NT2/D1 (cell line): ENCODE results near the gene STAT4.
A peak's percentile ranks its signal among the peaks of the same experiment; 100 is the strongest.

ENCODE experiments used
- DNase-seq: peaks from one replicate; pipeline ENCODE4 v3.0.0-alpha.2; 2011; ENCODE audit warnings: low read depth, low spot score
- H3K27me3 ChIP-seq: 2 replicates; pipeline ENCODE4 v1.6.0; 2011; ENCODE audit warnings: mild to moderate bottlenecking; ENCODE audit not compliant: insufficient read length, insufficient read depth
- H3K36me3 ChIP-seq: 2 replicates; pipeline ENCODE4 v1.6.1; 2011; ENCODE audit warnings: mild to moderate bottlenecking, low read length, mixed read lengths; ENCODE audit not compliant: insufficient read depth, insufficient read length
- H3K4me1 ChIP-seq: 2 replicates; pipeline ENCODE4 v1.5.1; 2011; ENCODE audit not compliant: insufficient read depth, insufficient read length
- H3K4me3 ChIP-seq: 2 replicates; pipeline ENCODE4 v1.5.1; 2011; ENCODE audit warnings: low read depth; ENCODE audit not compliant: insufficient read length
- H3K9ac ChIP-seq: 2 replicates; pipeline ENCODE4 v1.6.0; 2011; ENCODE audit warnings: low read depth; ENCODE audit not compliant: insufficient read length
- H3K9me3 ChIP-seq: 2 replicates; pipeline ENCODE4 v1.5.1; 2011; ENCODE audit warnings: mild to moderate bottlenecking, low read length; ENCODE audit not compliant: insufficient read depth
- SUZ12 ChIP-seq: IDR thresholded peaks from 2 replicates; pipeline ENCODE4 v1.6.1; 2011; ENCODE audit not compliant: insufficient read length, insufficient read depth; ENCODE audit errors: extremely low read depth
- YY1 ChIP-seq: IDR thresholded peaks from 2 replicates; pipeline ENCODE4 v1.6.1; 2011; ENCODE audit not compliant: insufficient read length, insufficient read depth
- ZNF274 ChIP-seq: IDR thresholded peaks from 2 replicates; pipeline ENCODE4 v1.6.1; 2011; ENCODE audit warnings: mild to moderate bottlenecking, low read depth, low read length

The STAT4 gene

DNA sequence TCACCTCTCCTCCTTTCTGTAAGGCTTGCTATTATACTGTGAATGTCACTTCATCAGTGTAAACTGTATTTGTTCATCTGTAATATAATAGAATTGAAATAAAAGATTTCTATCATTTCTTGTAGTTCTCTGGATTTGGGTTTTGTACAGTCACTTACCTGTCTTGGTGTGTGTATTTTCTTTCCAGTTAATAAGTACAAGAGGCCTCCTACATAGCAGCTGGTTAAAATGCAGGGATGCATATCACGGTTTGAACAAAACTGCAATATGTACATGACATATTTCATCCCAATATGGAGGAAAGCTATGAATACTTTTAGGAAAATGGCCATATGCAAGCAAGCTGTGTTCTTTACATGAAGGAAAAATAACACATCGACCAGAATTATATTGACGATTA is 131.4 kb downstream of the STAT4 start:
- H3K9ac ChIP-seq, result no peak overlapping the region
- peaks cover 38% of the 10 kb centered on the region for H3K27me3 ChIP-seq
- TF ChIP-seq ZNF274 (no peak), YY1 (no peak), SUZ12 (no peak)
- DNase-seq, result no peak
- no peaks in the 10 kb centered on the region for H3K4me1 ChIP-seq
- H3K4me3 ChIP-seq, result no peak overlapping the region
- H3K9me3 ChIP-seq, result peaks cover 11% of the 10 kb centered on the region; the same call in 1 of the 2 replicates
- H3K36me3 ChIP-seq, result no peaks in the 10 kb centered on the region

DNA sequence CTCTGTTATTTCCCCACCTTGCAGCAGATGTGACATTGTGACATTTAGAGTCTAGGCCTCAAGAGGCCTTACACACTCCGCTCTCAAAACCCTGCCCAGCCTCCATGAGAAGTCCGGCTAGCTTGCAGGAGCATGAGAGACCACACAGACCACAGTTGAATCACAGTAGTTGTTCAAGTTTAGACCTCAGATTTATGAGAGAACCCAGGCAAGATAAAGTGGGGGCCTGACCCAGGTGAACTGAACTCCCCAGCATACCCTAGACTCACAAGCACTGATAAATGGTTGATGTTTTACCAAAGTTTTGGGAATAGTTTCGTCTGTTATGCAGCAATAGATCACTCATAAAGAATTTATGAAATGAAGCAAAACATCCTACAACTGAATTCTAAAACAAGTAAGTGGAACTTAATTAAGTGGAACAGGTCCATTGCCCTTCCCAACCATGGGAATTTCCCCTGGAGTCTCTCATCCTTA is 132.1 kb downstream of the STAT4 start:
- Histone ChIP-seq H3K9ac (no peak overlapping the region), H3K4me1 (no peaks in the 10 kb centered on the region)
- no peak for DNase-seq

DNA sequence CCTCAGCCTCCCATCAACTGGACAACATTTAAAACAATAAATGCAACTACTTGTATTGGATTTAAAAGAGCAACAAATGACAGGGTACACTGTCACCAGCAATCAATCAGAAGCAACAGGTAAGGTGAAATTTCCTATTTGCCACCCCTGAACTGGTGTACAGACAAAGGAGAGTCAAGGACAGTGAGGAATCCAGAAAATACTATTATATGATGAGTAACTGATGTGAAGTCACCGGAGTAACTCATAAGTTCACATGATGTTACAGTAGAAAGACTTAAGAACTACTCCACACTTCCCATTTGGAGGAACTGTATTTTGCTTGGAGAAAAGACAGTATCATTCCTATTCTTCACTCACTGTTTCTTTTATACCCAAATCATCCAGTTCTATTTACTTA is 132.7 kb downstream of the STAT4 start:
- peaks cover 38% of the 10 kb centered on the region for H3K27me3 ChIP-seq
- no peak for TF ChIP-seq YY1
- DNase-seq, result no peak
- H3K9ac ChIP-seq, result no peak overlapping the region
- H3K36me3 ChIP-seq, result no peaks in the 10 kb centered on the region
- H3K9me3 ChIP-seq, result peaks cover 11% of the 10 kb centered on the region; the same call in 1 of the 2 replicates
- H3K4me1 ChIP-seq, result no peaks in the 10 kb centered on the region
- H3K4me3 ChIP-seq, result no peak overlapping the region

More for the DNA sequence above, 132.1 kb downstream of the STAT4 start:
- TF ChIP-seq SUZ12 (no peak), ZNF274 (no peak), YY1 (no peak)
- H3K4me3 ChIP-seq, result no peak overlapping the region
- peaks cover 11% of the 10 kb centered on the region; the same call in 1 of the 2 replicates for H3K9me3 ChIP-seq
- no peaks in the 10 kb centered on the region for H3K36me3 ChIP-seq
- peaks cover 38% of the 10 kb centered on the region for H3K27me3 ChIP-seq

DNA sequence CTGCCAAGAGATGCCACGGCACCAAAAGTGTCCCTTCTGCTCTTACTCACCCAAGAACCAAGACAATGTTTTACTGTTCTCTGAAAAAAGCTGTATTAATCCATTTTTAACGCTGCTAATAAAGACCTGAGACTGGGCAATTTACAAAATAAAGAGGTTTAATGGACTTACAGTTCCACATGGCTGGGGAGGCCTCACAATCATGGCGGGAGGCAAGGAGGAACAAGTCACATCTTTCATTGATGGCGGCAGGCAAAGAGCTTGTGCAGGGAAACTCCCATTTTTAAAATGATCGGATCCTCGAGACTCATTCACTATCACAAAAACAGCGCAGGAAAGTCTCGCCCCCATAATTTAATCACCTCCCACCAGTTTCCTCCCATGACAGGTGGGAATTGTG is 135.0 kb downstream of the STAT4 start:
- Histone ChIP-seq H3K27me3 (peaks cover 38% of the 10 kb centered on the region), H3K36me3 (peaks cover 12% of the 10 kb centered on the region), H3K9me3 (peaks cover 11% of the 10 kb centered on the region; the same call in 1 of the 2 replicates), H3K4me1 (no peaks in the 10 kb centered on the region), H3K4me3 (no peak overlapping the region), H3K9ac (no peak overlapping the region)
- no peak for DNase-seq
- no peak for TF ChIP-seq ZNF274
- no peak for TF ChIP-seq SUZ12
- TF ChIP-seq YY1, result no peak

DNA sequence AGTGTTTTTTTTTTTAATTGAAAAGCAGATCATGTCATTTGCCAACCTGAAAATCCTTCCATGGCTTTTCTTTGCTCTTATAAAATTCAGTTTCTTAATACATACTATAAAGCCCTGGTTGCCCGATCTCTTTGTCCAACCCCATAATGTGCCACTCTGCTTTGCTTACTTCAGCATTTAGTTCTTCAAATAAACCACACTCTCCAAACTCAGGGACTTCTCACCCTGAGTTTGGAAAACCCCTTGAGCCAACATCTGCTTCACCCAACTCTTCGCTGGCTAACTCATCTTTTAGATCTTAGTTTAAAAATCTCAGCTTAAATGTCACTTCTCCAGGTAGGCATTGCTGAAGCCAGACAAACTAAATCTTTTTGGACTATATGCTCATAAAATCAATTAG is 135.6 kb downstream of the STAT4 start:
- H3K9me3 ChIP-seq, result peaks cover 11% of the 10 kb centered on the region; the same call in 1 of the 2 replicates
- H3K9ac ChIP-seq, result no peak overlapping the region
- TF ChIP-seq ZNF274 (no peak), YY1 (no peak), SUZ12 (no peak)
- H3K4me1 ChIP-seq, result no peaks in the 10 kb centered on the region
- DNase-seq, result no peak
- no peak overlapping the region for H3K4me3 ChIP-seq
- peaks cover 38% of the 10 kb centered on the region for H3K27me3 ChIP-seq
- H3K36me3 ChIP-seq, result peaks cover 13% of the 10 kb centered on the region

DNA sequence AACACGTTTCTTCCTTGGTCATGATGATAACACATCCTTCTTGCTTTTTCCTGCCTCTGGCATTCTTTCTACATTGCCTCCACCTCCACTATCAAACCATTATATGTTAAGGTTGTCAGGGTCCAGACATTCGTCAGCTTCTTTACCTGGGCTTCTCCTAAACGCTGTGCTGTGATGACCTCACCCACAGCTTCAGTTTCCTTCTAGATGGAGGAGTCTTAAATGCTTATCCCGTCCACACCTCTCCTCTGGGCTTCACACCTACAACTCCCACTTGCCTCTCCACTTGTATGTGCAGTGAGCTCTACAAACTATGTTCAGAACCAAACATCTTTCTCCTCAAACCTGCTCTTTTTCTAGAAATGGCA is 136.2 kb downstream of the STAT4 start:
- no peaks in the 10 kb centered on the region for H3K4me1 ChIP-seq
- peaks cover 38% of the 10 kb centered on the region for H3K27me3 ChIP-seq
- DNase-seq, result no peak
- peak overlapping the region; percentile 34 for H3K9ac ChIP-seq
- TF ChIP-seq SUZ12 (no peak), YY1 (no peak), ZNF274 (no peak)
- H3K4me3 ChIP-seq, result peak overlapping the region; percentile 86
- peaks cover 16% of the 10 kb centered on the region for H3K36me3 ChIP-seq
- H3K9me3 ChIP-seq, result peaks cover 11% of the 10 kb centered on the region; the same call in 1 of the 2 replicates

DNA sequence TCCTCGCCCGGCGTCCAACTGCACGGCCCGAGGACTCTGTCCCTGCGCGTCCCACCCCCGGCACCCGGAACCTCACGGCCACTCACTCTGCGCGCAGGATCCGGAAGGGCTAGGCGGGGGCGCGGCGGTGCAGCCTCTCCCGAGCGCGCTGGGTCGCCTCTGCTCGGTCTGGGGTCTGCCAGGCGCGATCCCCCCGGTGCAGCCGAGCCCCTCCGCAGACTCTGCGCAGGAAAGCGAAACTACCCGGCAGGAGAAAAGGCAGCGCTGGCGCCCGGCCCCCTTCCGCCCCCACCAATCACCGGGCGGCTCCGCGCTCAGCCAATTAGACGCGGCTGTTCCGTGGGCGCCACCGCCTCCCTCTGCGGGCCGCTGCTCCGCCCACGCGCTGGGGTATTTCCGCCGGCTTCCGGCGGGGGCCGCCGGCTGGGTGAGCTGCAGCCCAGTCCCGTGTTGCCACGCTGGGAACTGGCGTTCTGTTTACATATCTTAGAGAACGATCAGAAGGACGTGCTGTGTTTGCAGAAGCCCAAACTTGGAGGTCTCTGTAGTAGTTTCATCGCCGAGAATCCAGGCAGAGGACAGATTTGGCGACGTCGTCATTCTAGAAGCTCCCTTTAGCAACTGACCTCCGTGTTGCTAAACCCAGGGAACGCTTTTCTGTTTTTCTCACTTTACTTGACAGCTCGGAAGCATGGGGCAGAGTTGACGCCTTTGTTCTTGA is 136.7 kb downstream of the STAT4 start, which contains the start of gene STAT1:
STAT1 (minus strand) TSS at position 240 of the 721 bp plus-strand sequence. CDS start 4,168 bp downstream, outside the sequence.
- Histone ChIP-seq H3K9me3 (peaks cover 11% of the 10 kb centered on the region; the same call in 1 of the 2 replicates), H3K36me3 (peaks cover 20% of the 10 kb centered on the region), H3K27me3 (peaks cover 33% of the 10 kb centered on the region), H3K9ac (peak within 1 kb of the TSS; percentile 92), H3K4me1 (no peaks in the 10 kb centered on the region), H3K4me3 (peak within 1 kb of the TSS; percentile 86)
- no peak for TF ChIP-seq ZNF274
- no peak for TF ChIP-seq YY1
- TF ChIP-seq SUZ12, result no peak
- DNase-seq, result peak; percentile 81
